Keratinocyte (primary cell): Measurements from ENCODE around the gene TNFRSF11A. TPM values are rescaled to one million over a fixed set of nuclear protein-coding genes. Genes with fewer than 3 reads are reported as not detected.

Source experiments
- DNase-seq: peaks from one replicate; pipeline ENCODE4 v3.0.0-alpha.2; 2011; ENCODE audit warnings: low read depth, missing footprints, low spot score
- FAIRE-seq: peaks from 2 replicates; lab custom pipeline; 2011; peaks lifted over from hg19 to GRCh38; lab: Jason Lieb, UNC
- H2AFZ ChIP-seq: 2 replicates; pipeline ENCODE4 v1.6.0; 2012; ENCODE audit warnings: low read length, control low read depth, inconsistent platforms; ENCODE audit not compliant: control insufficient read depth
- H3K27ac ChIP-seq: 2 replicates; pipeline ENCODE4 v1.5.1; 2011; ENCODE audit warnings: low read length; ENCODE audit not compliant: control insufficient read depth, insufficient read depth
- H3K27me3 ChIP-seq: 3 replicates; pipeline ENCODE4 v1.6.0; 2011; ENCODE audit warnings: low read length; ENCODE audit not compliant: control insufficient read depth, insufficient read depth; ENCODE audit errors: extremely low read depth
- H3K36me3 ChIP-seq, 2 experiments: 2 replicates in 1 of 2; 3 replicates in 1 of 2; pipeline ENCODE4 v1.5.1; 2011; ENCODE audit warnings: low read length in 2 of 2, mild to moderate bottlenecking in 1 of 2; ENCODE audit not compliant: control insufficient read depth in 2 of 2, insufficient read depth in 2 of 2; ENCODE audit errors: extremely low read depth in 1 of 2
- H3K4me1 ChIP-seq: 3 replicates; pipeline ENCODE4 v1.5.1; 2011; ENCODE audit warnings: low read length; ENCODE audit not compliant: control insufficient read depth, insufficient read depth; ENCODE audit errors: extremely low read depth
- H3K4me2 ChIP-seq: 3 replicates; pipeline ENCODE4 v1.6.0; 2011; ENCODE audit warnings: low read depth, low read length; ENCODE audit not compliant: control insufficient read depth, insufficient read depth; ENCODE audit errors: extremely low read depth
- H3K4me3 ChIP-seq, 3 experiments: fragments of 200-600 bp in 1 of 3; sonication (generic) in 1 of 3; 2 replicates in 2 of 3; 3 replicates in 1 of 3; pipeline ENCODE4 v1.5.1; 2011 to 2016; ENCODE audit warnings: low read length in 3 of 3, mild to moderate bottlenecking in 3 of 3, control low read depth in 2 of 3, inconsistent platforms in 1 of 3, low read depth in 1 of 3, mixed read lengths in 1 of 3, mixed run types in 1 of 3, moderate library complexity in 1 of 3; ENCODE audit not compliant: control insufficient read depth in 2 of 3, insufficient read depth in 2 of 3; ENCODE audit errors: extremely low read depth in 1 of 3
- H3K79me2 ChIP-seq: 2 replicates; pipeline ENCODE4 v1.6.0; 2012; ENCODE audit warnings: low read length; ENCODE audit not compliant: control insufficient read depth, insufficient read depth
- H3K9ac ChIP-seq: 3 replicates; pipeline ENCODE4 v1.6.0; 2011; ENCODE audit warnings: low read length; ENCODE audit not compliant: control insufficient read depth, insufficient read depth; ENCODE audit errors: extremely low read depth
- H3K9me1 ChIP-seq: 3 replicates; pipeline ENCODE4 v1.6.0; 2011; ENCODE audit warnings: low read length; ENCODE audit not compliant: control insufficient read depth, insufficient read depth; ENCODE audit errors: extremely low read depth
- H3K9me3 ChIP-seq: 2 replicates; pipeline ENCODE4 v1.5.1; 2012; ENCODE audit warnings: low read depth, low read length; ENCODE audit not compliant: control insufficient read depth
- H4K20me1 ChIP-seq: 3 replicates; pipeline ENCODE4 v1.6.0; 2011; ENCODE audit warnings: low read length; ENCODE audit not compliant: control insufficient read depth, insufficient read depth; ENCODE audit errors: extremely low read depth
- CTCF ChIP-seq, 3 experiments: IDR thresholded peaks in 1 of 3; conservative IDR thresholded peaks in 1 of 3; optimal IDR thresholded peaks in 1 of 3; 2 replicates in 2 of 3; 3 replicates in 1 of 3; pipeline versions ENCODE3 to v1.5.1; 2011; ENCODE audit warnings: low read length in 3 of 3, mild to moderate bottlenecking in 3 of 3, moderate library complexity in 2 of 3, control low read depth in 1 of 3, inconsistent platforms in 1 of 3; ENCODE audit not compliant: insufficient read depth in 2 of 3; ENCODE audit errors: extremely low read depth in 1 of 3
- EZH2 ChIP-seq: IDR thresholded peaks from one replicate; pipeline ENCODE4 v1.6.1; 2012; ENCODE audit warnings: inconsistent platforms, mild to moderate bottlenecking, low read length, moderate library complexity
- dilution Hi-C: fragments of 300-500 bp; cut with MboI; formaldehyde crosslinking; loops from one replicate; pipeline ENCODE4 v1.7.0; 2020; ENCODE audit warnings: low sequenced_read_pairs; ENCODE audit not compliant: extremely low pct_ligation_motif_present
- polyA plus RNA-seq, 5 experiments: library from polyadenylated mRNA; depleted of rRNA in 3 of 5; stranded (reverse) in 3 of 5; stranded (forward) in 1 of 5; unstranded in 1 of 5; fragments of >200 nt; gene quantifications; 1 replicate in 1 of 5; 2 replicates in 3 of 5; 3 replicates in 1 of 5; pipeline versions ENCODE4 v1.2.1 to v1.2.3, GENCODE V29; 2011 to 2012; ENCODE audit warnings: missing spikeins in 2 of 5, low read depth in 1 of 5, low replicate concordance in 1 of 5

Gene TNFRSF11A
- polyA plus RNA-seq, 1 donor (not counting 4 experiments of a cell fraction or from before 2014, with no cell fraction given) = 0.51 TPM

DNA sequence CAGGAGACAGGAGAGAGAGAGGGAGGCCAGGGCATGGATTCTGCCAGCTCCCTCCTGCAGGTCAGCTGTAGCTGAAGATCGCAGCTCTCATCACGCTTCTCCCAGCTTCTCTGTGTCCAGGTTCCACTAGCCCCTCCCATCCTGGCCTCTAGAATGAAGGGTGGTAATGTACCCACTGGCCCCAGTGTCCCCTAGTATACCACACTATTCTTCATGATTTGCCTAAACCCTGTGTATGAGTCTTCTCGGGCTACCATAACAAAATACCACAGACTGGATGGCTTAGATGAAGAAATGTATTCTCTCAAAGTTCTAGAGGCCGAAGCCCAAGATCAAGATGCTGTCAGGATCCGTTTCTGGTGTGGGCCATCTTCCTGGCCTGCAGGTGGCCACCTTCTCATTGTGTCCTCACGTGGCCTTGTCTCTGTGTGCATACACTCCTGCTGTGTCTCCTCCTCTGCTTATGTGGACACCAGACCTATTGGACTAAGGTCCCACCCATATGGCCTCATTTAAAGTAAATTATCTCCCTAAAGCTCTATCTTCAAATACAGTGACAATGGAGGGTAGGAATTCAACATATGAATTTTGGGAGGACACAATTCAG, 77.3 kb downstream of the TNFRSF11A start:
- dilution Hi-C loops = no loop called here
- H3K9me3 ChIP-seq = no peaks in the 10 kb centered on the region
- no peak overlapping the region for H3K9ac ChIP-seq
- no peak overlapping the region for H3K4me2 ChIP-seq
- DNase-seq (no peak), FAIRE-seq (no peak)
- no peak for TF ChIP-seq EZH2
- TF ChIP-seq CTCF (optimal IDR thresholded peaks at IDR 0.05 in 1 of 3, IDR thresholded peaks at IDR 0.05 in 1 of 3, conservative IDR thresholded peaks at IDR 0.05 in 1 of 3; ENCODE audit: extremely low read depth in 1 of 3, insufficient read depth in 2 of 3, low read length in 3 of 3) = peak in 1 of 3 experiments; percentile 18
- no peak overlapping the region for H2AFZ ChIP-seq
- no peaks in the 10 kb centered on the region for H3K36me3 ChIP-seq
- H3K27ac ChIP-seq = no peak overlapping the region
- H3K9me1 ChIP-seq = no peaks in the 10 kb centered on the region
- H3K4me3 ChIP-seq = no peak overlapping the region
- no peaks in the 10 kb centered on the region for H4K20me1 ChIP-seq
- no peaks in the 10 kb centered on the region for H3K27me3 ChIP-seq
- H3K79me2 ChIP-seq = no peaks in the 10 kb centered on the region
- no peaks in the 10 kb centered on the region for H3K4me1 ChIP-seq

DNA sequence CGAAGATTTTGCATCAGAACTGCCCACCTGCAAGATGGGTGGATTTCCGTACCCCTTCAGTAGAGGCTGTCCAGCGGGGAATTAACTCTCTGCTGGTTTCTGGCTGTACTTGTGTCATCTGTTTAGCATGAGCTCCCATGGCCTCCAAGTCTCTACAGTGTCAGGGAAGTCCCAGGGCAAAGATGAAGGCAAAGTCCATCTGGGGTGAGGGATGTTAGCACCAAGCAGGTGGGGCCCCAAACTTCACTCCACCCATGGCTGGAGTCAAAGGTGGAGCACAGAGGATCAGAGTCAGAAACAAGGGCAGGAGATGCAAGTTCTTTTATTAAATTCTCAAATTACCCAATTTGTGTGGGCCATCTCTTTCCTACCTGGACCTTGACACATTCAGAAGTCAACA, 78.0 kb downstream of the TNFRSF11A start:
- Histone ChIP-seq H3K9ac (no peak overlapping the region), H3K9me3 (no peaks in the 10 kb centered on the region), H3K9me1 (no peaks in the 10 kb centered on the region), H2AFZ (no peak overlapping the region), H3K79me2 (no peaks in the 10 kb centered on the region), H3K27ac (no peak overlapping the region), H4K20me1 (no peaks in the 10 kb centered on the region), H3K4me2 (no peak overlapping the region), H3K4me3 (no peak overlapping the region), H3K27me3 (no peaks in the 10 kb centered on the region), H3K4me1 (no peaks in the 10 kb centered on the region), H3K36me3 (no peaks in the 10 kb centered on the region)
- TF ChIP-seq CTCF (optimal IDR thresholded peaks at IDR 0.05 in 1 of 3, IDR thresholded peaks at IDR 0.05 in 1 of 3, conservative IDR thresholded peaks at IDR 0.05 in 1 of 3; ENCODE audit: extremely low read depth in 1 of 3, insufficient read depth in 2 of 3, low read length in 3 of 3) (no peak), EZH2 (no peak)
- no peak for FAIRE-seq
- no peak for DNase-seq
- dilution Hi-C loops = no loop called here
